GM21390 (cell line): Measurements from ENCODE around the gene CCDC33.

Experiments used
- ATAC-seq: cut with Tn5 transposase; IDR thresholded peaks from one replicate; pipeline ENCODE4 v1.9.1; 2021; ENCODE audit not compliant: unreplicated experiment

The CCDC33 gene

DNA sequence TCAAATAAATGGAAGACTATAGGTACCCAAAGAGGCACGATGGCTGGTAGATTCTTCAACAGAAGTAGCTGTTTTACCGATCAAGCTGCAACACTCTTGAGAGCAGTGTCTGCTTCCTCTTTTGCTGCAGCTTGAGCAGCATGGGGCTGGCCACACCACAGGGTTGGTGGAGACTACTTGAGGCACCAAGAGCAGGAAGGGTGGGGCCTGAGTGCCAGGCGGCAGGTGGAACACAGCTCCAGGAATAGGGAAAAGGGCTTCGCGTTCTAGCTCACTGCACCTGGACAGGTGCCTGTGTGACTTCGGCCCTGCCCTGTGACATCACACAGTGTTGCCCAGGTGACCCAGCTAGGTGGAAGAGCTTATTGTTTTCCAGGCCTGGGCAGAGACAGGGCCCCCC, at the start of gene CCDC33:
Gene CCDC33 (plus strand): TSS at position 365 of the 400 bp plus-strand sequence. CDS start 394 bp downstream, outside the sequence.
- no peak for ATAC-seq

DNA sequence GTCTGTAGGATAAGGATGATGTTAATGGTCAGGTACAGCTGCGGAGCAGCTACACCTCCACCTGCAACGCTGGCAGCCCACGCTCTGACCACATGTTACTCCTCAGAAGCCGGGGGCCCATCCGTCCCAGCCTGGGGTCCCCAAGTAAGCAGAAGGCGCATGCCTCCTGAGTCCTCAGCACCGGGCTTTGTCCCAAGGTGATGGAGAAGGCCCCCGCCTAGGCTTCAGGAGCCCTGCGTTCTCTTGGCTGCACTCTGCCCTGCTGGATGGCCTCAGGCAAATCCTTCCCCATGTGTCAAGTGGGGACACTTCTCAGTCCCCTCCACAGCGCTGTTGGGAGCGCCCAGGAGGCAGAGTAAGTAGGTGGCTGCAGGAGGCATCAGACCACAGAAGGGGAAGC, 47.9 kb upstream of the CCDC33 start:
- ATAC-seq: no peak

DNA sequence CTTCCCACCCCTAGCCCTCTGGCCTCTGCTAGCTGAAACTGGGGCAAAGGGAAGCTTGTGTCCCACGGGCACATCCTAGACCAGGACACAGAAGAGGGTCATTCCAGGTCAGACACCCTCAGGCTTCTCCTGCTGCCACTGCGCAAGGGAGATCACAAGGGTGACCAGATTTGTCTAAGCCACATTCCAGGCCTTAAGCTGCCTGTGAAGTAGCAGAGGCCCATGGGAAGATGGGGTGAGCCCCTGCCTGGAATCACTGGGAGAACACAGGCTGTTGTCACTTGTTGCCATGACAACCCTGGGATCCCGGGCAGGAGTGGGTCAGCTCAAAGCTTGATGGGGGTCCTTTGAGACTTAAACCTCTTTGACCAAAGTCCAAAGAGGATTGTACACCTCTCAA, 44.3 kb upstream of the CCDC33 start:
- ATAC-seq: no peak

DNA sequence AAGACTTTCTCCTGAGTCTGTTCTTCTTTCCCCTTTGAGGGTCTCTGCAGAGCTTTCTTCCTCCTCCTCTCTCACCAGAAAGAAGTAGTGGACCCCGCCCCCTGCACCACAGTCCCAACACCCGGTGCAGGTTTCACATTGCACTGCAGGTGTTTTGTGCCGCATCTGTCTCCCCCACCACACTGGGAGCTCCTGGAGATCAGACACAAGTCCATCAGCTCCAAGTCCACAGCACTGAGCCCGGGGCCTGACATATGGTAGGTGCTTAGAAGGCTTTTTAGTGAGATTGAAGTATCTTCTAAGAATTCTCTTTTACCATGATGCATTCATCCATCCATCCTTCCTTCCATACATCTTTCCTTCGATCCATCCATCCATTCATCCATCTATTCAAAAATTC, 43.4 kb upstream of the CCDC33 start:
- ATAC-seq: no peak

DNA sequence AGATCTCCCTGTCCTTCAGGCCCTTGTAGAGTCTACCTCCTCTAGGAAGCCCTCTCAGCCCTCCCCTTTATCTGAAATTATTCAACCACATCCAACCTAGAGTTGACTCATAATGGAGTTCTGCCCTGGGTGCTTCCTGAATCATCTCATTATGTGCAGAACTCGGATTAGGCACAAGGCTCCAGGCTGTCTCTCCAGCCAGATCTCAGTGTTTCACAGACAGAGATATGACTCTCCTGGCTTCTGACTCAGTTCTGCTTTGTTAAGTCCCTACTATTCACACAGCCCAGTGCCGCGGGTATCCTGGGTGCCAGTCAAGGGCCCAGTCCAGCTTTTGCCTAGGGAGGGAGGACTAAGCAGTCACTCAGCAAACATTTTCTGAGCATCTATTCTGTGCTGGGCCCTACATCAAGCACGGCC, 42.8 kb upstream of the CCDC33 start:
- ATAC-seq: no peak

DNA sequence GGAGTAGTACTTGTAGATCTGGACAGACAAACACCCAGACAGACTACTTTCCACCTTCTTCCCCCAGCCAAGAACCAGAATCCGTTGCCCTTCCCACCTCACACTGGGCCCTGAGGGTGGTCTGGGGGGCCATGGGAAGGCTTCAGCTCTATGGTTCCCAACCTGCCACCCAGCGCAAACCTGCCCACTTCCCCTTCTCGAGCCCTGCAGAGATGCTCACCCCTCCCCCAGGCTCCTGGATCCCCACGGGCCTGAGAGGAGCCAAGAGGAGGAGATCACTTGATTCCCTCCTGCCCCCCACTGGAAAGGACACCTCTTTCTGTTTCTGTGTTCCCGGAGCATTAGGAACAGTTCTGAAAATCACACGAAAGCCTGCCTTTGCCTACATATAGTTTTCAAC, 42.2 kb upstream of the CCDC33 start:
- ATAC-seq: no peak

DNA sequence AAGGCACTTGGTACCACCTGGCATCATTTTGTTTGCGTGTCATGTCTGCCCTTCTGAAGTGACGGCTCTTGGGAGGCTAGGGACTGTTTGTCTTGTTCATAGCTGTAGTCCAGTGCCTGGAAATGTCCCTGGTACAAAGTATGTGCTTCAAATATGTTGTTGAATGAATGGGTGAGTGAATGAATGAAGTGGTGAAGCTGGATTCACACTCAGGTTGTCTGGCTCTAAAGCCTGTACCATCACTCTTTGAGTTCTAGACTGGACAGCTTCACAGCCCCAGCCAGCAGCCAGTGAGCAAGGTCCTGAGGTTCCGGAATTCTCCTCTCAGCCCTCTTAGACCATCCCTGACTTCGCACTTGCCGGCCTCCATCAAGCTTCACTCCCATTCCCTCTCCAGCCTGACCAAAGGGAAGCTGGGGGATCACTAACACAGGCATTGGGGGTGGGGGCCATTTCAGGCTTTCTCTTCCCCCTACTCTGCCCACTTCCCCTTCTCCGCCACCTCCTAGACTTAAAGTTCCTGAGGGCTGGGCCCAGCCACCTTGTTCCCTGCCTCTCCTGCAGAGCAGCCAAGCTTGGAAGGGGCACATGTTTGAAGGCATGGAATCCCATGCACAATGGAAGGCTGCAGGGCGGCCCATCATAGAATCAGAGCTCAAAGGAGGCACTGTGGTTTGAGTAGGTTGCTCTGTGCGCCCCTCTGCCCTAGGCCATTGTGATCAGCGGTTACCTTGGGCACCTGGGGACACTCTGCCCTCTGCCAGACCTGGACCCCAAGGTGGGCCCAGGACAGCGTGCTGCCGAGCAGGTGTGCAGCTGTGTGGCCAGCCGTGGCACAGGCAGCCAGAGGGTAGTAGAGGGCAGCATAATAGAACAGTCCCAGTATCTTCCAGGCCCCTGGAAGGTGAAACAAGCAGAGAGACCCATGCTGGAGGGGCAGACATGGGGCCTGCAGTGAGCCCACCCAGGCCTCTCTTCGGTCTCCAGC, 41.3 kb upstream of the CCDC33 start:
- ATAC-seq: no peak

DNA sequence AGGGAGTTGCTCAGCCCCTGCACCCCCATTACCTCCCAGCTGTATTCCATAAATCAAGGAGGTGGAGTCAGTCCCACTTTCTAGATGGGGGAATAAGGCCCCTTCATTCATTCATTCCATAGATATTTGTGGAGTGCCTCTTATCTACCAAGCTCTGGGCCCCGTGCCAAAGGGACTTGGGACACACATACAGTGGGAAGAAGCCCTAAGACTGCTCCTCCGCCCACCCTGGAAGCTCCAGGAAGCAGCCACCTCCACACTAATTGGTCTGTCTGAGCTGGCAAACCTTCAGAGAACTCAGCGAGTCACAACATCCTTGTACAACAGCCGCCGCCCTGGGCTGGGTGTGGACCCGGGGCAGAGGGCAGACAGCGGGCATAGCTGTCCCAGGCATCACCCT, 40.0 kb upstream of the CCDC33 start:
- no peak for ATAC-seq

DNA sequence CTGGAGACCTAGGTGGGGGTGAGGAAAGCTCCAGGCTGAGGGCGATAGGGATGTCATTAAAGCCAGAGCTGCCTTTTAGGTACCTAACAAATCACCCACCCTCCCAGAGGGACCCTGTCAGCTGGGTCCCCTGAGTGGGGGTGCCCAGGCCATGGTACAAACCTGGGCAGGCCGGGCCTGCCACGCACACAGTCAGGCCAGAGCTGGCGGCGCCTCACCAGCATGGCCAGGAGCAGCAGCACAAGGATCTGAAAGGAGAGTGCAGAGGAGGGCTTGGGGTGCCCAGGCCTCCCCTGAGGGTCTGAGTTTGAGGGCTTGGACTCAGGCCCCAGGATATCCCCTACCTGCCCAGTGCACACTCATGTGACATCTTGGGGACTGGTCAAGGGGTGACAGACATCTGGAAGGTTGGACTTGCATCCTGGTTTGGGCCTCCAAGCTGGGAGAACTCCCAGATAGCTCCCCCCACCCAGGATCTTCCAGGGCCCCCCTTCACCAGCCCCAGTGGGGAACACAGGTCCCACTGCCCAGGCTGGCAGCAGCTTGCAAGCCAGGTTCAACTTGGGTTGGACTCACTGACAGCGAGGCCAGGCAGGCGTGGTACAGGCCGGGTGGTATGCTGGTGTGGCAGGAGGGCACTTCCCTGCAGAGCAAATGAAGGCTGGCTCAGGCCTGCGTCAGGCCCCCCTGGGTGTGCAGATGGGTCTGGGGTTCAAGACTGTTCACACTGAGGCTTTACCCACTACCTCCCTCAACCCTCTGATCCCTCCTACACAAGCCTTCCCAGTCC, 38.8 kb upstream of the CCDC33 start:
- ATAC-seq: no peak

DNA sequence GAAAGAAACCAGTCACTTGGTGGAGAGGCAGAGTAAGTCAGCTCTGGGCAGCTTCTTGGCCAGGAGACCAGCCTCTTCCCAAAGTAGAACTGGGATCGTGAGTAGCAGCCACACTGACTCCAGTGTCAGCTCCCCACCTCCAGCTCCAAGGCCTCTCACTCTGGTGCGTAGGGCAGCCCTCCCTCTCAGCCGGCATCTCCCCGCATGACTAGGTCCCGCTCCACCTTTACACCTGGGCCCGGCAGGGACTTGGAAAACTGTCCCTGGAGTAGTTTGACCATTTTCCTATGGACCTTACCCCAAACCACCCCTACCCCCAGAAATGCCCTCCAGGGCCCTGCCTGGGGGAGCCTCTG, 36.9 kb upstream of the CCDC33 start:
- ATAC-seq: no peak

DNA sequence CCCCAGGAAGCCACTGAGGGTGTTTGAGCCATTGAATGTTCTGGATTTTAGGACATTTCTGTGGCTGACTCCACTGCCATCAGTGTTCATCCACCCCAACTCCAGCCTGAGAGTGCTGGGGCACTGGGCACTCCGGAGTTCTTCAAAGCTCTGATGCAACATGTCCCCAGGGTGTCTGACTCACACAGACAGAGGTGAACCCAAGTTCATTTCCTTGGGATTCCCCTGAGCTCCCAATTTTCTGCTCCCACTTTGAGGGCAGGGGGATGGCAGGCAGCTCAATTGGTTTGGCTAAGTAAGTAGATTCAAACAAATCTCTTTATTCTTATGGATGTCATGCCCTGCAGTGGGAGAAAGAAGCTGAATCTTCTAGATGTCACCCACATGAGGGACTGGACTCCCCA, 35.7 kb upstream of the CCDC33 start:
- ATAC-seq: no peak

DNA sequence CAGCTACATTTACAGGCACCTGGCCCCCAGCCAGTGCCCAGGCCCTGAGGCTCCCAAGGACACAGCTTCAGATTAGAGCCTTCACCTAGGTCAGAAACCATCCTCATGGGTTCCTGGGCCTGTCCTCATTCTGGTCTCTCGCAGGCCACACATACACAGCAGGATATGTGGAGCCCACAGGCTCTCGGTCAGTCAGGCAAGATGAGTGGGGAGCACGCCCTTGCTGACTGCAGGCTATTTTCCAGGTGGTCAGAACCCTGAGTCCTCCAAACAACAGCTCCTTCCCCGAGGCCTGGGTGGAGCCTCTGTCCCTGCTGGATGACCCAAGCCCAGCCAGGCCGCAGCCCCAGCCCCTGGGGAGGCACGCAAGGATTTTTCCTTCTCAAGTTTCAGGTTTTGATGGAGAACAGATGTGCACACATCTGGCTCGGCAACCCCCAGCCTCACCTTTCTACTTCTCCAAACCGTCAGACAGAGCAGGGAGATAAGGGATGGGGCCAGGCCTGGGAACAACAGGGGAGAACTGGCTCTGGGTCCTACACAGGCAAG, 35.2 kb upstream of the CCDC33 start:
- ATAC-seq: no peak

DNA sequence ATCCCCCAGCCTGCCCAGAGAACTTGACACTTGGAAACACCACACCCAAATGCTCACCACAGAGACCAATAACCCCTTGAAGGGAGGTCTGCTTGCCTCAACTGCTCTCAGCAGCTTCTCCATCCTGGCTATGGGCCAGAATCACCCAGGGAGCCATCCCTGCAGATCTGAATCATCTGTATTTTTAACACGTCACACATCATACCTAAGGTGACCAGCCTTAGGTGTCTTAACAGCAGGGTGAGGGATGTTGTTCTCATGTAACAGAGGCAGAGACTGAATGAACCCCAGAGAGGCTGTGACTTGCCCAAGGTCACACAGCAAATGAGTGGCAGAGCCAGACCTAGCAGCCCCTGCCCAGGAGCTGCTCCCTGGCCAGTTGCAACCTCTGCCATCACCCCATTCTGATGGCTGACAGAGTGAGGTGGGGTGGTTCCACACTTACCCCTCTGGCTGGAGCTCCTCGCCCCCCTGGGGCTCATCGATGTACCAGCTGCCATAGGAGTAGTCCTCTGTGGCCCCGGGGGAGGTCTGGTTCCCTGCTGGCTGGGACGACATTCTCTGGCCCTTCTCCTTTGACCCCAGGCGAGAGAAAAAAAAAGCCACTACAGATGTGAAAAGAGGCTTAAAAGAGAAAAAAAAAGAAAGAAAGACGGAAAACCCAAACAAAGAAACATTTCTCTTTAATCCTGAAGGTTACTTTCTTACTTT, 34.3 kb upstream of the CCDC33 start:
- no peak for ATAC-seq

DNA sequence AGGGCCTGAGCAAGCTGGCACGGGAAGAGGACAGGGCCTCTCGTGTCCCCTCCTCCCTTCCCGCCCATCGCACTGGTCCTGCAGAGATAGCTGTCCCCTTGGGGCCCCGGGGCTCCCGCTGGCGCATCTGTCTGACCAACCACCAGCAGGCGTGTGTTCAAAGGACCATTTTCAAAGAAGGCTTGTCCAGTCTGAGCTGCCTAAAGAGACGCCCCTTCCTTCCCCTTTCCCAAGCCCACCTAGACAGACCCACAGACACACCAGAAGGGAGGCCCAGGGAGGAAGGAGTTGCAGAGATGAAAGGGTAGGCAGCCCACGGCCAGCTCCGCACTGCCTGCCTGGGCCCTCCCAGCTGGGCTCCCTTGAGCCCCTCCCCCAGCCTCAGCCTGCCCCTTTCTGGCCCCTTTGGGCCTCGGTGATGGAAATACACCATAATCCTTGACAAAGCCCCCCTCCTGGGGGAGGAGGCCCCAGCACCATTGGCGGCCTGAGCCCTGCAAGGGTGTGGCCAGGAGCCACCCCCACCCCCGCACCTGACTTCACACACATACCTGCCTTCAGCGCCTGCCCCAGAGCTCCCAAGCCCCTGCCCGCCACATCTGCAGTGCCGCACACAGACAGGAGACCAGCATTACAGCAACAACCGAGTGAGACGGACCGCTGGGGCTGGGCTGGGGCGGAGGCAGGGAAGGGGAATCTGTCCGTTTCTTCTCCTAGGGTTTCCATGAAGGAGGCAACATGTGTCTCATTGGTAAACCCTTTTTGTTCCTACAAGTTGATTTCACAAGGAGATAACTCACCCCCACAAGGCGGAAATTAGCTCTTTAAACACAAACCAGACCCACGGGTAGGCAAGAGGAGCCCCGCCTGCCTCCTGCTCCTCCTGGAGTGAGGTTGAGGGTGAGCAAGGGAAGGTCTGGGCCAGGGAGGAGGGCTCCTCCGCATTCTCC, 33.4 kb upstream of the CCDC33 start, which contains the start of gene STRA6:
Gene STRA6 (minus strand): TSS at position 336 of the 950 bp plus-strand sequence. CDS start 520 bp downstream, outside the sequence.
- ATAC-seq: no peak

DNA sequence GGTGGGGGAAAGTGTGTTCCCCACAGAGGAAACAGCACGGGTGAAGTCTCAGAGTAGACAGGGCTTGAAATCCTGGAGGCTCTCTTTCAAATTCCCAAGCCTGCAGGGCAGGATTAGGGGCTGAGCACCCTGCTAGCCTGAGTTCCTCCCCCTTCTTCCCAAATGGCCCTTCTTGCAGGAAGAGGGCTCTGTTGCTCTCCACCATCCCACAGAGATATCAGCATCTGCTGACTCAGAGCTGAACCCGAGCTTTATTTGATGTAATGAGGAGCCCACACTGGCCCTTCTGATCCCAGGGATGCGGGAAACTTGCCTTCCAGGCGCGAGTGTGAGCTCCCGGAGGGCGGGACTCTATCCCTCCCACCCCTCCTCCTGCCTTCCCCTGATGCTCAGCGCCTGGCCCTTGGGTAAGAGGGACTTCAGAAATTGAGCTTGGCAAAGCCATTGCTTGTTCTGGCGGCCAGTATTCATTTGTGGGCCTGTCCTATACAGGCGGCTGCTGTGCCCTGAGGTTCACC, 32.2 kb upstream of the CCDC33 start:
- ATAC-seq: no peak

DNA sequence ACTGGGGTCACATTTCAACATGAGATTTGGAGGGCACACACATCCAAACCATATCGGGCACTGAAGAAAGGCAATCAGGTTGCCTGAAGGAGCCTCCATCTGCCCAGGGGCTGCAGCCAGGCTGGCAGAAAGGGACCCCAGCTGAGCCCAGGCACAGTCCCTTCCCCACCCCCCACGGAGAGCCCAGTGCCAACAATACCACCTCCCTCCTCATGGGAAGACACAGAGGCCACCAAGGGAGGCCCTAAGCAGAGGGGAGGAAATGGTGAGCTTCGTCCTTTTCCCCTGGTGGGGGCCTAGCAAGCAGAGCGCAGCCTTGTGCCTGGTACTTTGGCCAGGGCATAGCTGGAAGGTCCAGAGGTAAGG, 30.6 kb upstream of the CCDC33 start:
- no peak for ATAC-seq

DNA sequence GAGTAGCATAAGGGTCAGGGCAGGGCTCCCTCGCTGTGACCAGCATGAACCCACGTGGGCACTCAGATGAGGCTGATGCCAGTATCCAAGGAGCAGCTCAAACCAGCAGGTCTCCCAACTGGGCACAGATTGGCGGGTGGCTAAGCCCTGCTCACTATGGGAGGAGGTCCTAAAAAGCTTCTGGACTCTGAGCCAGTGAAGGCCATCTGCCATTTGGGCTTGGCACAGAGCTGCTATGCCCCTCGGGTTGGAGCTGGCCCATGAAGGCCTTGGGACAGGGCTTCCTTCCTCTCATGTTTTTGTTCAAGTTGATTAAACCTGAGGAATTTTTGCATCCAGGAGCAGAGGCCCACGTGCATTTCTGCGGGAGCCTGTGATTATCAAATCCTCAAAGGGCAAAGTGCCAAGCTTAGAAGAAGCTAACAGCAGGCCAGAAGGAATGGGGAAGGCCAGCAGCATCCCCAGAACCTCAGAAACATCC, 29.3 kb upstream of the CCDC33 start:
- no peak for ATAC-seq

DNA sequence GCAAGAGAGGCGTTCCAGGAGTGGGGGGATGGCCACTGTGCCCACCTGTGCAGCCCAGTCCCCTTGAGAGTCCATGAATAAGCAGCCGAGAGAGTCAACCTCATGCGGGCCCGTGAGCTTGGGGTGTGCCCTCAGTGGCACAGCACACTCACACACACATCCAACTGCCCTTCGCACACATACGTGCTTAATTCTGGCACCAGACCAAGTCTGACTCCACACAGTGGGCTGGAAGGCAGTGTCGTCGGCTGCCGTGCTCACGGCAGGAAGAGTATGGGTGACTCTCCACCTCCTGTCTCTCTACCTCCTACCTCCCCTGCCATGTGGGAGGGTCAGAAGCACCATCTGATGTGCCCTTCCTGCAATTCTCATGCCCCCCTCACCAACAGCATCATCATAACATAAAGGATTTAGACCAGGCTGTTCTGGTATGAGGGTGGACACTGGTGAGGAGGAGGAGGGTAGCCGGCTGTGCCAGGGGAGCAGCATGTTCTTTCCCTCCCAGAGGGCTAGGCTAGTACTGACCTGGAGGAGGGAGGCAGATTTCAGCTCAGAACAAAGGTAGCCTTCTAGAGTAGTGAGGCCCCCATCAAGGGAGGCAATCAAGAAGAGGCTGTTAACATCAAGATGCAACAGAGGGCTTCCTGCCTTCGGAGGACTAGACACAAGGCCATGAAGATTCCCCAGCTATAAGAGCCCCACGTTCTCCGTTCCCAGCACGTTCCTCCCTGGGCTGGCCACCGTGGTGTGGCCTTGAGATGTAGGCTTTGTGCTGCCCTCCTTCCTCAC, 28.3 kb upstream of the CCDC33 start:
- ATAC-seq: no peak

DNA sequence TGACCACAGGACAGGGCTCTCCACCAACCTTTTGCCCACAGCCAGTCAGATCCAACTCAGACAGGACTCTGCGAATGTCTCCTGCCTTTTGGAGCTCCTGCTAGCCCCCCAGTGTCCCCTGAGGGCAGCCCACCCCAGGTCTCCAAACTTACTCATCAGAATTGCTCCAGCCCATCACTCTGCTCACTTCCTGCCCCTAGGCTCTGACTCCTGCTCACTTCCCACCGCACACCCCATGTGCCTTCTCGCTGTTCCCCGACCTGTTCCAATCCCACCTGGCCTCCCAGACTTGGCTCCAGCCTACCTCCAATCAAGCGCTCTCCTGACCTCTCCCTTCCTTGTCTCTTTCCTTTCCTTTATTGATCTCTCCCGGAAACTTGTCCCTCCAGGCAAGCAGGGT, 27.6 kb upstream of the CCDC33 start:
- ATAC-seq: no peak
